H9 (cell line): ENCODE data around the gene IL21R. TPM values are rescaled to one million over a fixed set of nuclear protein-coding genes. Genes with fewer than 3 reads are reported as not detected.
A peak's percentile ranks its signal among the peaks of the same experiment; 100 is the strongest.

ENCODE experiments used
- DNase-seq: peaks from one replicate; pipeline ENCODE4 v3.0.0-alpha.2; 2017
- H2AFZ ChIP-seq: one replicate; pipeline ENCODE4 v1.6.1; 2013; ENCODE audit warnings: mild to moderate bottlenecking, low read length, control low read depth, moderate library complexity
- H2AK5ac ChIP-seq: 2 replicates; pipeline ENCODE4 v1.6.1; 2013; ENCODE audit warnings: low read length, control low read depth, mixed read lengths; ENCODE audit not compliant: insufficient read length
- H2BK120ac ChIP-seq: one replicate; pipeline ENCODE4 v1.6.1; 2013; ENCODE audit warnings: low read depth, mild to moderate bottlenecking, low read length, control low read depth, inconsistent platforms; ENCODE audit not compliant: poor library complexity, severe bottlenecking
- H2BK12ac ChIP-seq: 2 replicates; pipeline ENCODE4 v1.6.1; 2013; ENCODE audit warnings: low read length, control low read depth, mixed read lengths, low read depth; ENCODE audit not compliant: insufficient read length
- H2BK15ac ChIP-seq: 2 replicates; pipeline ENCODE4 v1.6.1; 2013; ENCODE audit warnings: low read depth, low read length, control low read depth
- H2BK20ac ChIP-seq: one replicate; pipeline ENCODE4 v1.6.1; 2013; ENCODE audit warnings: low read depth, mild to moderate bottlenecking, low read length, control low read depth, inconsistent platforms; ENCODE audit not compliant: poor library complexity, severe bottlenecking
- H2BK5ac ChIP-seq: 2 replicates; pipeline ENCODE4 v1.6.1; 2013; ENCODE audit warnings: low read length, control low read depth, mixed read lengths; ENCODE audit not compliant: insufficient read length
- H3K14ac ChIP-seq: 2 replicates; pipeline ENCODE4 v1.6.1; 2013; ENCODE audit warnings: low read length, control low read depth; ENCODE audit not compliant: insufficient read depth
- H3K18ac ChIP-seq: 2 replicates; pipeline ENCODE4 v1.6.1; 2013; ENCODE audit warnings: low read depth, mild to moderate bottlenecking, mixed read lengths, low read length, control low read depth; ENCODE audit not compliant: insufficient read length
- H3K23ac ChIP-seq: 2 replicates; pipeline ENCODE4 v1.6.1; 2013; ENCODE audit warnings: low read length, control low read depth, mixed read lengths, low read depth; ENCODE audit not compliant: insufficient read length
- H3K23me2 ChIP-seq: 2 replicates; pipeline ENCODE4 v1.6.1; 2013; ENCODE audit warnings: low read depth, mild to moderate bottlenecking, mixed read lengths, low read length, control low read depth; ENCODE audit not compliant: insufficient read length, poor library complexity, severe bottlenecking
- H3K27ac ChIP-seq: 2 replicates; pipeline ENCODE4 v1.5.1; 2013; ENCODE audit warnings: low read length, control low read depth, mixed read lengths, low read depth; ENCODE audit not compliant: insufficient read length
- H3K27me3 ChIP-seq: 2 replicates; pipeline ENCODE4 v1.6.1; 2013; ENCODE audit warnings: low read length, control low read depth, inconsistent platforms; ENCODE audit not compliant: insufficient read depth
- H3K4ac ChIP-seq: 2 replicates; pipeline ENCODE4 v1.6.1; 2013; ENCODE audit warnings: low read depth, mild to moderate bottlenecking, control low read depth, inconsistent platforms, low read length, moderate library complexity
- H3K4me1 ChIP-seq: 2 replicates; pipeline ENCODE4 v1.6.1; 2013; ENCODE audit warnings: low read length, control low read depth, inconsistent platforms; ENCODE audit not compliant: insufficient read depth
- H3K4me2 ChIP-seq: 2 replicates; pipeline ENCODE4 v1.6.1; 2013; ENCODE audit warnings: low read length, control low read depth, mixed read lengths; ENCODE audit not compliant: insufficient read length, insufficient read depth
- H3K56ac ChIP-seq: 2 replicates; pipeline ENCODE4 v1.6.1; 2013; ENCODE audit warnings: low read depth, mild to moderate bottlenecking, mixed read lengths, low read length, control low read depth; ENCODE audit not compliant: insufficient read length
- H3K79me1 ChIP-seq: 2 replicates; pipeline ENCODE4 v1.6.1; 2013; ENCODE audit warnings: low read depth, mild to moderate bottlenecking, moderate library complexity, low read length, control low read depth, inconsistent platforms; ENCODE audit not compliant: insufficient read depth, poor library complexity, severe bottlenecking
- H3K79me2 ChIP-seq: 2 replicates; pipeline ENCODE4 v1.6.1; 2013; ENCODE audit warnings: low read length, control low read depth, inconsistent platforms; ENCODE audit not compliant: insufficient read depth
- H3K9ac ChIP-seq: 2 replicates; pipeline ENCODE4 v1.6.1; 2013; ENCODE audit warnings: low read length, control low read depth, mixed read lengths; ENCODE audit not compliant: insufficient read length; ENCODE audit errors: extremely low read depth
- H3K9me3 ChIP-seq: one replicate; pipeline ENCODE4 v1.6.1; 2013; ENCODE audit warnings: low read depth, low read length, inconsistent platforms; ENCODE audit not compliant: control insufficient read depth
- H3T11ph ChIP-seq: one replicate; pipeline ENCODE4 v1.6.1; 2013; ENCODE audit warnings: mild to moderate bottlenecking, low read length, control low read depth, inconsistent platforms
- H4K20me1 ChIP-seq: one replicate; pipeline ENCODE4 v1.6.1; 2013; ENCODE audit not compliant: control insufficient read depth, insufficient read length, insufficient read depth
- H4K5ac ChIP-seq: 2 replicates; pipeline ENCODE4 v1.6.1; 2013; ENCODE audit warnings: low read depth, mild to moderate bottlenecking, mixed read lengths, low read length, control low read depth; ENCODE audit not compliant: insufficient read length
- H4K8ac ChIP-seq: replicated peaks from 2 replicates; pipeline ENCODE4 v1.6.1; 2013; ENCODE audit warnings: low read length, control low read depth, mixed read lengths, low read depth; ENCODE audit not compliant: insufficient read length
- H4K91ac ChIP-seq: 2 replicates; pipeline ENCODE4 v1.6.1; 2013; ENCODE audit warnings: low read depth, mild to moderate bottlenecking, moderate library complexity, mixed read lengths, low read length, control low read depth; ENCODE audit not compliant: insufficient read length
- H3K27ac Mint-ChIP-seq, 3 experiments: 2 replicates in 2 of 3; 3 replicates in 1 of 3; pipeline ENCODE4 v1.8.0; 2020 to 2021; ENCODE audit warnings: mixed read lengths in 3 of 3, mild to moderate bottlenecking in 1 of 3, moderate library complexity in 1 of 3
- H3K27me3 Mint-ChIP-seq: 2 replicates; pipeline ENCODE4 v1.8.0; 2021; ENCODE audit warnings: low read depth, mild to moderate bottlenecking, moderate library complexity, mixed read lengths
- H3K36me3 Mint-ChIP-seq, 3 experiments: 2 replicates in 2 of 3; 3 replicates in 1 of 3; pipeline ENCODE4 v1.8.0; 2020 to 2021; ENCODE audit warnings: low read depth in 3 of 3, mixed read lengths in 3 of 3; ENCODE audit not compliant: insufficient read depth in 1 of 3
- H3K4me1 Mint-ChIP-seq, 2 experiments: 2 replicates each; pipeline ENCODE4 v1.8.0; 2020; ENCODE audit warnings: mixed read lengths in 2 of 2
- H3K4me3 Mint-ChIP-seq, 2 experiments: 2 replicates in 1 of 2; 3 replicates in 1 of 2; pipeline ENCODE4 v1.8.0; 2020 to 2021; ENCODE audit warnings: mild to moderate bottlenecking in 2 of 2, mixed read lengths in 2 of 2, moderate library complexity in 1 of 2
- H3K9me3 Mint-ChIP-seq, 2 experiments: 2 replicates in 1 of 2; 3 replicates in 1 of 2; pipeline ENCODE4 v1.8.0; 2020; ENCODE audit warnings: mild to moderate bottlenecking in 2 of 2, mixed read lengths in 2 of 2, moderate library complexity in 1 of 2
- CTCF ChIP-seq: fragments of 200-600 bp; sonication (generic); conservative IDR thresholded peaks from 3 replicates; pipeline ENCODE4 v1.8.0; 2021; ENCODE audit warnings: antibody characterized with exemption, mild to moderate bottlenecking
- WGBS: extraction: QIAGEN DNeasy Blood & Tissue Kit; methylation state at CpG from one replicate; pipeline ENCODE4 v1.1.7; 2013; ENCODE audit warnings: missing lambda C conversion rate, low lambda C conversion rate, mixed read lengths; ENCODE audit not compliant: insufficient read length; ENCODE audit errors: extremely low coverage; 5-methylcytosine and 5-hydroxymethylcytosine counted together
- total RNA-seq: library from RNA; stranded (reverse); gene quantifications from 2 replicates; pipeline ENCODE4 v1.2.1, GENCODE V29; 2021

The IL21R gene
- total RNA-seq, 1 experiment from 2014 or later, result 0.07 TPM

- Histone ChIP-seq H2BK15ac (no peak overlapping the region), H3K4ac (no peak overlapping the region), H3K56ac (no peak overlapping the region), H4K8ac (no peak overlapping the region), H3K18ac (no peak overlapping the region), H3K23ac (no peak overlapping the region), H3T11ph (no peak overlapping the region), H4K91ac (no peak overlapping the region), H3K9me3 (no peaks in the 10 kb centered on the region), H4K5ac (no peak overlapping the region), H3K27ac (no peak overlapping the region), H3K14ac (no peak overlapping the region), H2AK5ac (no peak overlapping the region), H2BK20ac (no peak overlapping the region), H3K79me2 (no peaks in the 10 kb centered on the region), H2AFZ (no peak overlapping the region), H2BK12ac (no peak overlapping the region), H3K4me2 (no peak overlapping the region), H3K23me2 (no peaks in the 10 kb centered on the region), H4K20me1 (no peaks in the 10 kb centered on the region), H2BK120ac (no peak overlapping the region), H3K9ac (no peak overlapping the region), H2BK5ac (no peak overlapping the region), H3K79me1 (no peaks in the 10 kb centered on the region), H3K27me3 (no peaks in the 10 kb centered on the region), H3K4me1 (no peaks in the 10 kb centered on the region)
- H3K36me3 Mint-ChIP-seq, result peaks cover 16 to 40% (median 18%) of the 10 kb centered on the region in 3 experiments; a peak in 6 of 7 replicates
- peaks cover 7 to 9% of the 10 kb centered on the region in 2 experiments for H3K4me1 Mint-ChIP-seq
- WGBS, result no CpG with 5 or more reads among the region's 16 CpGs
- peak overlapping the region in 1 of 3 experiments; percentile 27; a peak in 2 of 7 replicates for H3K27ac Mint-ChIP-seq
- H3K27me3 Mint-ChIP-seq, result no peaks in the 10 kb centered on the region
- DNase-seq, result no peak
- no peak for TF ChIP-seq CTCF
- no peaks in the 10 kb centered on the region; a peak in 1 of 5 replicates for H3K9me3 Mint-ChIP-seq
- H3K4me3 Mint-ChIP-seq, result no peak overlapping the region
Measured at GRCh38 chr16:27362570-27363245, 39.3 kb upstream of the IL21R start.
